Omental fat pad (tissue), 4 donors: Measurements from ENCODE around the gene NTRK3. TPM values are rescaled to one million over a fixed set of nuclear protein-coding genes. Genes with fewer than 3 reads are reported as not detected.

Source experiments
- ATAC-seq: fragments of 150-250 bp; one replicate; pipeline ENCODE4 v1.9.1; 2016; ENCODE audit warnings: mild to moderate bottlenecking, moderate library complexity; ENCODE audit not compliant: low FRiP score
- DNase-seq: peaks from one replicate; pipeline ENCODE4 v3.0.0-alpha.2; 2019; ENCODE audit warnings: low spot score
- total RNA-seq, 4 donors: library from RNA; depleted of rRNA; stranded (reverse); fragments of >200 nt; gene quantifications; one replicate each; pipeline ENCODE4 v1.1.0, GENCODE V29; 2016
- TF ChIP-seq, protein P1 (sequence below), 3 donors: fragments of 450-650 bp; IDR thresholded peaks; one replicate each; pipeline ENCODE4 v1.5.1; 2016 to 2017; ENCODE audit warnings: antibody characterized with exemption in 3 of 3, mild to moderate bottlenecking in 3 of 3, moderate library complexity in 2 of 3

The NTRK3 gene
- total RNA-seq, 4 donors from 2014 or later: 0.75 to 5.2 (median 3.6) TPM

DNA sequence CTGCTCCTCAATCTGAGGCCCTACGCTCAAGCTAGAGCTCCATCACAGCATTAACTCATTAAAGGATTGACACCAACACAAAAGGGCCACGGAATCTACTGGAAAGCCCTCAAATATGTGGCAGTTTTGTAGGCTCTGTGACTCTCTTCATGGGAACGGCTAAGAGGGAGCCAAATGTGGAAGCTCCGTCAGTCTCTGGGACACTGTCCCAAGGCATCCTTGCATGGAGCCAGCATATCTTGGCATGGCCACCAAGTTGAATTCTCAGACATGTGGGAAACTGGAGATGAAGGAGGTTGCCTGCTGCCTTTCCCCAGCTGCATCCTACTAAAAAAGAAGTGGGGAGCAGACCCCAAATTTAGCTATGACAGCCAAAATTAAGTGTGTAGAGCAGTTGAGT, 296.9 kb downstream of the NTRK3 start:
- DNase-seq (no peak), ATAC-seq (no peak)
- TF ChIP-seq, protein P1, sequence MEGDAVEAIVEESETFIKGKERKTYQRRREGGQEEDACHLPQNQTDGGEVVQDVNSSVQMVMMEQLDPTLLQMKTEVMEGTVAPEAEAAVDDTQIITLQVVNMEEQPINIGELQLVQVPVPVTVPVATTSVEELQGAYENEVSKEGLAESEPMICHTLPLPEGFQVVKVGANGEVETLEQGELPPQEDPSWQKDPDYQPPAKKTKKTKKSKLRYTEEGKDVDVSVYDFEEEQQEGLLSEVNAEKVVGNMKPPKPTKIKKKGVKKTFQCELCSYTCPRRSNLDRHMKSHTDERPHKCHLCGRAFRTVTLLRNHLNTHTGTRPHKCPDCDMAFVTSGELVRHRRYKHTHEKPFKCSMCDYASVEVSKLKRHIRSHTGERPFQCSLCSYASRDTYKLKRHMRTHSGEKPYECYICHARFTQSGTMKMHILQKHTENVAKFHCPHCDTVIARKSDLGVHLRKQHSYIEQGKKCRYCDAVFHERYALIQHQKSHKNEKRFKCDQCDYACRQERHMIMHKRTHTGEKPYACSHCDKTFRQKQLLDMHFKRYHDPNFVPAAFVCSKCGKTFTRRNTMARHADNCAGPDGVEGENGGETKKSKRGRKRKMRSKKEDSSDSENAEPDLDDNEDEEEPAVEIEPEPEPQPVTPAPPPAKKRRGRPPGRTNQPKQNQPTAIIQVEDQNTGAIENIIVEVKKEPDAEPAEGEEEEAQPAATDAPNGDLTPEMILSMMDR (IDR thresholded peaks at IDR 0.05): no peak

DNA sequence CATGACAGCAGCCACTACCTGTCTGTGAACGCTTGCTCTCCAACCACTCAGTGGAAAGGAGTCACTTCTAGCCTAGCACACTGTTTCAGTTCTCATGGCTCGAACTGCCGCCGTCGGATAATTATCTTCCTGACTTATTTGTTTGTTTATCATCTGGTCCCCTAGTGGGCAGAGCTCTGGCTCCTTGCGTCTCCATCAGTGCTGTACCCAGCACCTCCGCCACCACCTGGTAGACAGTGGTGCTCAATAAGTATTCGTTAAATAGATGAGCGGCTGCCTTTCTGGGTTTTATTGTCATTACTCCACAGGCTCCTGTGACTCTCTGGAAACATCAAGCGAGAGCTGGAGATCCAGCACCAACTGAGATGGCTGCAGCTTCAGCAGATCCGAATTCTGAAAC, 297.5 kb downstream of the NTRK3 start:
- ATAC-seq: no peak
- no peak for DNase-seq
- TF ChIP-seq, protein P1 (IDR thresholded peaks at IDR 0.05): no peak

DNA sequence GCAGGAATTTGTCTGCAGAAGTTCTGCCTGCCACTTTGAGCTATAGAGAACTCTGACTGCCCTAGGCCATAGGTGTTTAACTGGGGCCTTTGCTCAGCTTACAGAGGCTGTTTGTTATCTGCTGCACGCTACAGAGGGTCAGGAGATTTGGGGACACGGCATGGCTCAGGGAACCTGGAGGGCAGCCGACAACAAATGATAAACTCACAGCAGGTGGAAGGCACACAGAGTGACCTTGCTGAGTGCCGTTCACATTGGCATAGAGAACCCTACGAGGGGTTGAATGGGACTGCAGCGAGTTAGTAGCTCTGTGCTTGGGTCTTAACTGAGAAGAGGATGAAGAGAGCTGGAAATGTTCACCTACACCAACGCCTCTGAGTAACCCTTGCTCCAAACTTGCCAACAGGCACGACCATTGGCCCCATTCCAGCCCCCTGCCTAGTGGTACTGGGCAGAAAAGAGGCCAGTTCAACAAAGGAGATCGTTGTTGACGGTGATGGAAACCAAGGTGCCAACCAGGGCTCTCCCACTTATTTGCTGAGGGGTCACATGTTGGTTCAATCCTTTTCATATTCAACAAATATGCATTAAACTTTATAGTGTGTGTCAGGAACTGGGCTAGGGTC, 301.1 kb downstream of the NTRK3 start:
- DNase-seq: no peak
- TF ChIP-seq, protein P1 (IDR thresholded peaks at IDR 0.05): no peak
- ATAC-seq: peak; percentile 15

DNA sequence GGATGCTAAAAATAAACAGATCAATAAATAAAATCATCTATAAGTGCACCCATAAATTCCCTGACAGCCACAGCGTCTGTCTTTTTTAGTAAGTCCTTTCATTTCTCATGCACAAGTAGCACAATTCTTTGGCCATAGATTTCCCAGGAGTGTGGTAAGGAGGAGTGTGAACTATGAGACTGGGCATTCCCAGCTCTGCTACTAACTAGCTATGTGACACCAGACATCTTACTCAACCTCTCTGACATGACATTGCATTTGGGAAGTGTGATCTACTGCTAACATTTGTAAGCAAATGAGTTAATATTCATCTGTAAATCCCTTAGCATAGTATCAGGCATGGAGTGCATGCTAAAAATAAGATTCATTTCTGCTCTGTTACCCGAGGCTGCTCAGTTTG, 301.7 kb downstream of the NTRK3 start:
- ATAC-seq (peak; percentile 70), DNase-seq (no peak)
- TF ChIP-seq, protein P1 (IDR thresholded peaks at IDR 0.05): no peak

DNA sequence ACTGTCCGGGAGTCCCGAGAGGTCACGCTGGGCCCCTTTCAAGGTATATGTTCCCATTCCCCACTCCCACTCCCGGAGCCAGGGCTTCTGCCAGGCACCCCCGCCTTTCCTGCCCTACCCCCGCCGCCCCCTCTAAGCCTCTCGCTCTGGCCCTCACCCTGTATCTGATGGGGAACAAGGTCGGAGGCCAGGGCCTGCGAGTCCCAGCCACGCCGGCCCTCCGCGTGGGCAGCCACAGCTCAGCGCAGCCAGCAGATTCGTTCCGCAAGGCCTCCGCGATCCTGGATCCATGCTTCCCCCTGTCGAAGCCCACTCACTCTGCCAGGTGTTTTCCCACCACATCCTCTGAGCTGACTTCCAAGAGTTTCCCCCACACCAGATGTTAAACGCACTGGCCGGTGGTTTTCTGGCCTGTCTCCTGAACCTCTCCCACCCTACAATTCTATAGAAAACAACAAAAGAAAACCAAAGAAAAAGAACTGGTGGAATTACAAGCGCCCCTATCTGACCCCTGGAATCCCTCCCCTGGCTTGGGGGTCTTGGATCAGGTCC, 303.7 kb downstream of the NTRK3 start:
- DNase-seq (no peak), ATAC-seq (no peak)
- TF ChIP-seq, protein P1 (IDR thresholded peaks at IDR 0.05): no peak

DNA sequence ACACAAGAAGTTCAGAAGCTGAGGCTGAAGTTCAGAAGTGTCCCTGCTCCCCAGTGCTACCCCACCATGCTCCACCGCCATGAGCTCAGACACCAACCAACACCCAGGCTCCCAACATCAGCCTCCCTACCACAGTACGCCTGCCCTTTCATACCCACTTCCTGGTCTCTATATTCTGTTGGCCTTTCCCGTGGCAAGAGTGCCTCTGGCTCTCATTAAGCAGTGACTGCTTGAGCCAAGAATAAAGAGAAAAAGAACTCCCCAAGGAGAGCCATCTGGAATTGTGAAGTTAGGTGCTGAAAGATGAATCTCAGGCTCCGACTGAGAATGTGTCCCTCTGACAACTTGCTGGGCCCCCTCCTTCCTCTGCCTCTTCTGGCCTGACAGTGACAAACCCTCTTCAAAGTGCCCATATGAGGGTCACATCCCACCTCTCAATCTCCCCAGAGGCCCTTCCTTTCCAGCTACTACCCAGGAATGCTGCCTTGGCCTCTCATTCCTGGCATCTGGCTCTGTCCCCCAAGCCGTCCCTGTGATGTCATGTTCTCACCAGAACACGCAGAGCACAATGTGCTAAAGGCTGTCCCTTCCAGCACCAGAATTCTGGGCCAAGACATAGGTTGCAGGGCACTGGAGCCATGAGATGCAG, 306.8 kb downstream of the NTRK3 start:
- DNase-seq: no peak
- TF ChIP-seq, protein P1 (IDR thresholded peaks at IDR 0.05): no peak
- peak; percentile 3 for ATAC-seq

DNA sequence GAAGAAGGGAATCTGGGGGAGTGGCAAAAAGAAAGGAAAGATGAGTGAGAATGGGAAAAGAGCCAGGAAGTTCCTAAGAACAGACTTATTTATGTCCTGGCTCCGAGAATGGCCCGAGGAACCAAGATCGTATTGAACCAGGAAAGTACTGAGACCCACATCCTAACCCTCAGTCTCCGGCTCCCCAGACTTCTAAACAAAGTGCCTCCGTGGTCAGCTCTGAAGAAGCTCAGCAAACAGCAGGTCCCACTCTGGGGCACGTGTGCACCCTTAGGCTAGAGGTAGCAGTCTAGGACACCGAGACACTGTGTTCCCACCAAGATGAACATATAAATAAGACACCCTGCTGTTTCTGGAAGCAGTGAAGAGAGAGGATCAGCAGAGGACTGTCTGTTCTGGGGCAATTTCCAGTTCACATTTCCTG, 307.4 kb downstream of the NTRK3 start:
- ATAC-seq: peak; percentile 19
- TF ChIP-seq, protein P1 (IDR thresholded peaks at IDR 0.05): no peak

More for the DNA sequence above, 307.4 kb downstream of the NTRK3 start:
- no peak for DNase-seq
